Psoas muscle (tissue), 7 donors: ENCODE measurements around the gene RAB40A. TPM values are rescaled to one million over a fixed set of nuclear protein-coding genes. Genes with fewer than 3 reads are reported as not detected.

Experiments used
- polyA plus RNA-seq, 3 donors: library from polyadenylated mRNA; stranded (reverse); fragments of 200-250 nt; gene quantifications; one replicate each; pipeline ENCODE4 v1.2.3, GENCODE V29; 2013
- total RNA-seq, 4 donors: library from RNA; stranded (reverse); fragmentation: NEBNext Ultra II Directional in 2 of 4; extraction: Animal tissue kit (Norgen Biotek cat#: 25700) in 2 of 4; gene quantifications; one replicate each; pipeline versions ENCODE4 v1.2.1 to v1.2.4, GENCODE V29; 2021 to 2023
- donor health status: healthy with polysubstance abuse.
- donor health status: DM: no; HTN: no; CAD: no; lungs with moderate emphysema.
- donor health status: Bipolar disorder and iron deficiency.
- donor health status: healthy.
- donor health status: DM: no; HTN: no; CAD: no.
- donor health status: DM: no; HTN: no; CAD: no.
- donor health status: DM: yes; HTN: yes; CAD: no.

The RAB40A gene
- total and polyA plus RNA-seq, 7 donors, result 0.06 to 0.14 TPM; not detected in 5

Other genes starting within 250 kb of the RAB40A start
- not detected for gene TCEAL5, start 242.7 kb downstream of the RAB40A start, total RNA-seq
- under 1 TPM in 2 of 3 donors, not detected in 1; 0.08 to 0.09 TPM for gene TCEAL5, start 242.7 kb downstream of the RAB40A start, polyA plus RNA-seq
- 10 to 100 TPM in 1 of 4 donors, 1 to 10 TPM in 1, under 1 TPM in 2; 0.29 to 13.2 (median 1.4) TPM for gene BEX2, start 208.5 kb downstream of the RAB40A start, total RNA-seq
- gene BEX2, start 208.5 kb downstream of the RAB40A start, polyA plus RNA-seq, result 1 to 10 TPM in 1 of 3 donors, under 1 TPM in 2; 0.21 to 2.7 (median 0.87) TPM
- 10 to 100 TPM in 1 of 4 donors, 1 to 10 TPM in 2, under 1 TPM in 1; 0.78 to 11.8 (median 1.1) TPM for gene TCEAL7, start 189.2 kb downstream of the RAB40A start, total RNA-seq
- gene TCEAL7, start 189.2 kb downstream of the RAB40A start, polyA plus RNA-seq, result 1 to 10 TPM; 1.3 to 1.4 (median 1.4) TPM
- 1 to 10 TPM; 3.4 to 9.1 (median 5.0) TPM for gene TCEAL9, start 163.0 kb downstream of the RAB40A start, total RNA-seq
- 10 to 100 TPM; 11.0 to 15.1 (median 13.3) TPM for gene TCEAL9, start 163.0 kb downstream of the RAB40A start, polyA plus RNA-seq
- 10 to 100 TPM in 1 of 4 donors, 1 to 10 TPM in 3; 7.1 to 24.4 (median 8.8) TPM for gene BEX3, start 143.0 kb downstream of the RAB40A start, total RNA-seq
- 10 to 100 TPM in 2 of 3 donors, 1 to 10 TPM in 1; 6.2 to 12.7 (median 10.8) TPM for gene BEX3, start 143.0 kb downstream of the RAB40A start, polyA plus RNA-seq
- gene TCEAL4, start 66.0 kb upstream of the RAB40A start, total RNA-seq, result 10 to 100 TPM; 32.1 to 50.0 (median 36.3) TPM
- gene TCEAL4, start 66.0 kb upstream of the RAB40A start, polyA plus RNA-seq, result 10 to 100 TPM; 28.6 to 66.6 (median 54.9) TPM
- gene TCEAL3, start 88.5 kb upstream of the RAB40A start, total RNA-seq, result 10 to 100 TPM in 1 of 4 donors, 1 to 10 TPM in 3; 6.6 to 10.0 (median 7.6) TPM
- 10 to 100 TPM in 1 of 3 donors, 1 to 10 TPM in 2; 6.7 to 13.2 (median 6.8) TPM for gene TCEAL3, start 88.5 kb upstream of the RAB40A start, polyA plus RNA-seq
- gene TCEAL1, start 109.5 kb upstream of the RAB40A start, total RNA-seq, result 10 to 100 TPM; 25.9 to 54.8 (median 30.4) TPM
- 10 to 100 TPM; 18.7 to 42.1 (median 32.8) TPM for gene TCEAL1, start 109.5 kb upstream of the RAB40A start, polyA plus RNA-seq
- gene MORF4L2, start 167.2 kb upstream of the RAB40A start, total RNA-seq, result 100 to 1,000 TPM; 182 to 273 (median 218) TPM
- 100 to 1,000 TPM; 342 to 524 (median 422) TPM for gene MORF4L2, start 167.2 kb upstream of the RAB40A start, polyA plus RNA-seq
- gene TMEM31, start 191.4 kb upstream of the RAB40A start, total RNA-seq, result not detected
- gene TMEM31, start 191.4 kb upstream of the RAB40A start, polyA plus RNA-seq, result under 1 TPM in 1 of 3 donors, not detected in 2; 0.09 TPM